Gastrocnemius medialis (tissue), 4 donors: ENCODE data around the gene GSK3A. TPM values are rescaled to one million over a fixed set of nuclear protein-coding genes. Genes with fewer than 3 reads are reported as not detected.

Source experiments
- ATAC-seq, 2 donors: fragments of 150-250 bp; one replicate each; pipeline ENCODE4 v1.9.1; 2016
- DNase-seq, 2 donors: peaks; one replicate each; pipeline ENCODE4 v3.0.0-alpha.2; 2019
- H3K27ac ChIP-seq, 4 donors: fragments of 200-600 bp; sonication (generic); 1 replicate in 1 of 4; 2 replicates in 3 of 4; pipeline ENCODE4 v1.5.1; 2016 to 2018; ENCODE audit warnings: mild to moderate bottlenecking in 2 of 4, moderate library complexity in 1 of 4
- H3K27me3 ChIP-seq, 3 donors: fragments of 200-600 bp; sonication (generic) in 2 of 3; 1 replicate in 1 of 3; 2 replicates in 2 of 3; pipeline versions ENCODE4 v1.5.1 to v1.6.0; 2016 to 2019; ENCODE audit warnings: mild to moderate bottlenecking in 1 of 3, moderate library complexity in 1 of 3
- H3K36me3 ChIP-seq, 2 donors: fragments of 200-600 bp; sonication (generic) in 1 of 2; one replicate each; pipeline ENCODE4 v1.5.1; 2017 to 2018
- H3K4me1 ChIP-seq, 2 donors: fragments of 200-600 bp; sonication (generic) in 1 of 2; one replicate each; pipeline ENCODE4 v1.5.1; 2016 to 2017; ENCODE audit warnings: mild to moderate bottlenecking in 2 of 2
- H3K4me3 ChIP-seq, 4 donors: fragments of 200-600 bp; sonication (generic) in 3 of 4; 1 replicate in 1 of 4; 2 replicates in 3 of 4; pipeline ENCODE4 v1.5.1; 2016 to 2019; ENCODE audit warnings: mild to moderate bottlenecking in 2 of 4
- H3K9me3 ChIP-seq, 3 donors: fragments of 200-600 bp; sonication (generic) in 2 of 3; 1 replicate in 1 of 3; 2 replicates in 2 of 3; pipeline ENCODE4 v1.5.1; 2016 to 2019
- CTCF ChIP-seq, 5 experiments: fragments of 450-650 bp in 3 of 5; fragments of 200-600 bp in 2 of 5; sonication (generic) in 2 of 5; IDR thresholded peaks in 4 of 5; conservative IDR thresholded peaks in 1 of 5; 1 replicate in 4 of 5; 2 replicates in 1 of 5; pipeline ENCODE4 v1.5.1; 2016 to 2019; ENCODE audit warnings: antibody characterized with exemption in 5 of 5, mild to moderate bottlenecking in 3 of 5, moderate library complexity in 3 of 5
- POLR2A ChIP-seq, 2 donors: fragments of 450-650 bp; IDR thresholded peaks; one replicate each; pipeline ENCODE4 v1.6.1; 2017; ENCODE audit warnings: antibody characterized with exemption in 2 of 2, mild to moderate bottlenecking in 2 of 2, moderate library complexity in 2 of 2
- in situ Hi-C, 4 donors: fragments of 200-750 bp; cut with MboI; loops; one replicate each; pipeline versions ENCODE4 v1.15.0 to v1.8.0; 2017; ENCODE audit warnings: low sequenced_read_pairs in 4 of 4
- intact Hi-C: fragments of 100-400 bp; cut with DNase I; formaldehyde crosslinking; loops from one replicate; pipeline ENCODE4 v1.15.1; 2023; ENCODE audit warnings: low total_unique reads
- total RNA-seq, 4 donors: library from RNA; depleted of rRNA; stranded (reverse); fragments of >200 nt; gene quantifications; one replicate each; pipeline versions ENCODE4 v1.1.0 to v1.2.3, GENCODE V29; 2016

The GSK3A gene
- total RNA-seq, 4 donors from 2014 or later: 24.2 to 48.0 (median 40.1) TPM

GRCh38 chr19:42191330-42191729 lies 51.1 kb downstream of the GSK3A start:
- Histone ChIP-seq H3K27ac (no peak overlapping the region), H3K9me3 (no peaks in the 10 kb centered on the region), H3K4me3 (no peak overlapping the region), H3K36me3 (no peaks in the 10 kb centered on the region), H3K27me3 (no peaks in the 10 kb centered on the region), H3K4me1 (no peaks in the 10 kb centered on the region)
- TF ChIP-seq POLR2A (IDR thresholded peaks at IDR 0.05) (no peak), CTCF (IDR thresholded peaks at IDR 0.05 in 4 of 5, conservative IDR thresholded peaks at IDR 0.05 in 1 of 5) (no peak)
- no peak for ATAC-seq
- in situ Hi-C loops: no loop called here
- intact Hi-C loops: no loop called here
- no peak for DNase-seq

- intact Hi-C loops (no loop called here), in situ Hi-C loops (loop anchor here in 1 of 4 donors (10.0 kb wide), 1 partner anchor 54 kb away; the partner anchor contains the start of gene POU2F2)
- no peaks in the 10 kb centered on the region for H3K36me3 ChIP-seq
- no peaks in the 10 kb centered on the region for H3K4me1 ChIP-seq
- H3K9me3 ChIP-seq: no peaks in the 10 kb centered on the region
- DNase-seq (no peak), ATAC-seq (no peak)
- no peaks in the 10 kb centered on the region for H3K27me3 ChIP-seq
- H3K4me3 ChIP-seq: no peak overlapping the region
- no peak overlapping the region for H3K27ac ChIP-seq
- TF ChIP-seq POLR2A (IDR thresholded peaks at IDR 0.05) (no peak), CTCF (IDR thresholded peaks at IDR 0.05 in 4 of 5, conservative IDR thresholded peaks at IDR 0.05 in 1 of 5) (no peak)
These were observed 53.3 kb downstream of the GSK3A start for GRCh38 chr19:42189133-42189532.

GRCh38 chr19:42188665-42189064 lies 53.7 kb downstream of the GSK3A start:
- Histone ChIP-seq H3K4me3 (no peak overlapping the region), H3K27ac (no peak overlapping the region), H3K27me3 (no peaks in the 10 kb centered on the region), H3K36me3 (no peaks in the 10 kb centered on the region), H3K9me3 (no peaks in the 10 kb centered on the region), H3K4me1 (no peaks in the 10 kb centered on the region)
- no peak for TF ChIP-seq POLR2A (IDR thresholded peaks at IDR 0.05)
- TF ChIP-seq CTCF (IDR thresholded peaks at IDR 0.05 in 4 of 5, conservative IDR thresholded peaks at IDR 0.05 in 1 of 5): no peak
- DNase-seq (no peak), ATAC-seq (no peak)
- in situ Hi-C loops (loop anchor here in 1 of 4 donors (10.0 kb wide), 1 partner anchor 54 kb away; the partner anchor contains the start of gene POU2F2), intact Hi-C loops (no loop called here)

- H3K4me1 ChIP-seq: no peaks in the 10 kb centered on the region
- DNase-seq: peak in 1 of 2 donors; percentile 25
These were observed 57.1 kb downstream of the GSK3A start for GRCh38 chr19:42185277-42185676.

More at GRCh38 chr19:42185277-42185676, 57.1 kb downstream of the GSK3A start:
- intact Hi-C loops: loop anchor here (2.0 kb wide), 1 partner anchor 52 kb away; the partner anchor contains the start of gene POU2F2
- no peak overlapping the region for H3K27ac ChIP-seq
- H3K36me3 ChIP-seq: no peaks in the 10 kb centered on the region
- peaks cover 11 to 17% (median 14%) of the 10 kb centered on the region in 3 donors for H3K27me3 ChIP-seq
- H3K9me3 ChIP-seq: no peaks in the 10 kb centered on the region
- ATAC-seq: no peak
- H3K4me3 ChIP-seq: no peak overlapping the region
- in situ Hi-C loops: loop anchor here in 1 of 4 donors (10.0 kb wide), 1 partner anchor 50 kb away; the partner anchor contains the start of gene POU2F2
- TF ChIP-seq CTCF (IDR thresholded peaks at IDR 0.05 in 4 of 5, conservative IDR thresholded peaks at IDR 0.05 in 1 of 5) (no peak), POLR2A (IDR thresholded peaks at IDR 0.05) (no peak)
